ENCODE measurements around the gene VPS13C.

GRCh38 chr15:61890106-61890505, 170.1 kb downstream of the VPS13C start:
- no peak for TF ChIP-seq CTCF (IDR thresholded peaks at IDR 0.05)
- TF ChIP-seq POLR2A (IDR thresholded peaks at IDR 0.05), result no peak
